ENCODE results near the gene SMARCB1.
"Not testable (repeated sequence)": the region's sequence is repeated elsewhere in the genome, so short reads cannot be mapped to it uniquely, and the experiment has no call there.

The SMARCB1 gene

GRCh38 chr22:23850136-23850611, 63.4 kb downstream of the SMARCB1 start:
- Histone ChIP-seq H3K27me3 (replicated peaks) (no peaks in the 10 kb centered on the region), H3K36me3 (replicated peaks) (no peaks in the 10 kb centered on the region), H3K27ac (no peak overlapping the region), H3K4me3 (ENCODE audit: low read depth, low read length) (no peak overlapping the region)
- no peak for DNase-seq
- no peak for TF ChIP-seq CTCF (IDR thresholded peaks at IDR 0.05; ENCODE audit: low read depth, low read length, missing control alignments)
- in situ Hi-C loops (cut with HindIII; ENCODE audit: low pct_ligation_motif_present, low sequenced_read_pairs), result no loop called here

- in situ Hi-C loops (cut with HindIII; ENCODE audit: low pct_ligation_motif_present, low sequenced_read_pairs), result no loop called here
- no peaks in the 10 kb centered on the region for H3K27me3 ChIP-seq (replicated peaks)
- no peak overlapping the region for H3K27ac ChIP-seq
- TF ChIP-seq CTCF (IDR thresholded peaks at IDR 0.05; ENCODE audit: low read depth, low read length, missing control alignments), result peak; percentile 38
- no peak for DNase-seq
- no peaks in the 10 kb centered on the region for H3K36me3 ChIP-seq (replicated peaks)
- H3K4me3 ChIP-seq (ENCODE audit: low read depth, low read length), result peak overlapping the region; percentile 74
These were observed 70.2 kb downstream of the SMARCB1 start for GRCh38 chr22:23856721-23857605.

GRCh38 chr22:23857606-23858483, 71.1 kb downstream of the SMARCB1 start, which contains the start of gene SLC2A11:
TSS of gene SLC2A11 (plus strand) at chr22:23857875. CDS start at chr22:23858000, 125 bp downstream.
- TF ChIP-seq CTCF (IDR thresholded peaks at IDR 0.05; ENCODE audit: low read depth, low read length, missing control alignments), result peak; percentile 47
- Histone ChIP-seq H3K36me3 (replicated peaks) (no peaks in the 10 kb centered on the region), H3K27me3 (replicated peaks) (no peaks in the 10 kb centered on the region), H3K4me3 (ENCODE audit: low read depth, low read length) (peak within 1 kb of the TSS; percentile 74), H3K27ac (no peak within 1 kb of the TSS)
- in situ Hi-C loops (cut with HindIII; ENCODE audit: low pct_ligation_motif_present, low sequenced_read_pairs), result no loop called here
- DNase-seq, result peak; percentile 95

GRCh38 chr22:23858484-23858815, 71.7 kb downstream of the SMARCB1 start:
- TF ChIP-seq CTCF (IDR thresholded peaks at IDR 0.05; ENCODE audit: low read depth, low read length, missing control alignments), result no peak
- no peak overlapping the region for H3K27ac ChIP-seq
- no peaks in the 10 kb centered on the region for H3K27me3 ChIP-seq (replicated peaks)
- peak overlapping the region; percentile 74 for H3K4me3 ChIP-seq (ENCODE audit: low read depth, low read length)
- in situ Hi-C loops (cut with HindIII; ENCODE audit: low pct_ligation_motif_present, low sequenced_read_pairs), result no loop called here
- no peaks in the 10 kb centered on the region for H3K36me3 ChIP-seq (replicated peaks)
- DNase-seq, result no peak

GRCh38 chr22:23859201-23859600, 72.4 kb downstream of the SMARCB1 start:
- no peak for DNase-seq
- Histone ChIP-seq H3K4me3 (ENCODE audit: low read depth, low read length) (no peak overlapping the region), H3K27me3 (replicated peaks) (no peaks in the 10 kb centered on the region), H3K27ac (no peak overlapping the region), H3K36me3 (replicated peaks) (no peaks in the 10 kb centered on the region)
- no peak for TF ChIP-seq CTCF (IDR thresholded peaks at IDR 0.05; ENCODE audit: low read depth, low read length, missing control alignments)
- in situ Hi-C loops (cut with HindIII; ENCODE audit: low pct_ligation_motif_present, low sequenced_read_pairs), result no loop called here

- H3K4me3 ChIP-seq (ENCODE audit: low read depth, low read length); in situ Hi-C loops (cut with HindIII; ENCODE audit: low pct_ligation_motif_present, low sequenced_read_pairs); H3K36me3 ChIP-seq (replicated peaks); DNase-seq; H3K27ac ChIP-seq; H3K27me3 ChIP-seq (replicated peaks): not testable (repeated sequence)
These were observed 73.4 kb downstream of the SMARCB1 start for GRCh38 chr22:23860187-23860586.
